HL-60 (cell line): Measurements from ENCODE around the gene UNK.

ENCODE experiments used
- DNase-seq, 2 experiments: peaks; one replicate each; pipeline ENCODE4 v3.0.0-alpha.2; 2010 to 2020; ENCODE audit warnings: low read depth in 1 of 2, low spot score in 1 of 2
- H3K27ac ChIP-seq: fragments of 250-450 bp; sonication (Bioruptor Pico); replicated peaks from 2 replicates; pipeline ENCODE4 v1.5.1; 2020; ENCODE audit warnings: mild to moderate bottlenecking, moderate library complexity
- H3K27me3 ChIP-seq: fragments of 250-450 bp; sonication (Bioruptor Pico); 2 replicates; pipeline ENCODE4 v1.5.1; 2021; ENCODE audit warnings: mild to moderate bottlenecking, moderate library complexity; ENCODE audit not compliant: insufficient read depth, poor library complexity, severe bottlenecking
- H3K4me3 ChIP-seq: replicated peaks from 2 replicates; pipeline ENCODE4 v1.5.1; 2011; ENCODE audit warnings: mild to moderate bottlenecking, control low read depth, low read length; ENCODE audit not compliant: insufficient read depth
- GABPA ChIP-seq: IDR thresholded peaks from 2 replicates; pipeline ENCODE4 v1.6.1; 2012; ENCODE audit warnings: low read depth
- POLR2AphosphoS5 ChIP-seq: IDR thresholded peaks from 2 replicates; pipeline ENCODE4 v1.6.1; 2012; ENCODE audit warnings: low read depth
- SPI1 ChIP-seq: IDR thresholded peaks from 2 replicates; pipeline ENCODE4 v1.6.1; 2012; ENCODE audit warnings: low read depth, mild to moderate bottlenecking, borderline replicate concordance
- TF ChIP-seq, protein P1 (sequence below): IDR thresholded peaks from one replicate; pipeline ENCODE4 v1.5.1; 2011; ENCODE audit warnings: low read length, control low read depth, inconsistent platforms; ENCODE audit not compliant: insufficient read depth
- TF ChIP-seq, protein P2 (sequence below): IDR thresholded peaks from 2 replicates; pipeline ENCODE4 v1.6.1; 2012; ENCODE audit warnings: low read depth; ENCODE audit not compliant: insufficient replicate concordance

UNK gene

DNA sequence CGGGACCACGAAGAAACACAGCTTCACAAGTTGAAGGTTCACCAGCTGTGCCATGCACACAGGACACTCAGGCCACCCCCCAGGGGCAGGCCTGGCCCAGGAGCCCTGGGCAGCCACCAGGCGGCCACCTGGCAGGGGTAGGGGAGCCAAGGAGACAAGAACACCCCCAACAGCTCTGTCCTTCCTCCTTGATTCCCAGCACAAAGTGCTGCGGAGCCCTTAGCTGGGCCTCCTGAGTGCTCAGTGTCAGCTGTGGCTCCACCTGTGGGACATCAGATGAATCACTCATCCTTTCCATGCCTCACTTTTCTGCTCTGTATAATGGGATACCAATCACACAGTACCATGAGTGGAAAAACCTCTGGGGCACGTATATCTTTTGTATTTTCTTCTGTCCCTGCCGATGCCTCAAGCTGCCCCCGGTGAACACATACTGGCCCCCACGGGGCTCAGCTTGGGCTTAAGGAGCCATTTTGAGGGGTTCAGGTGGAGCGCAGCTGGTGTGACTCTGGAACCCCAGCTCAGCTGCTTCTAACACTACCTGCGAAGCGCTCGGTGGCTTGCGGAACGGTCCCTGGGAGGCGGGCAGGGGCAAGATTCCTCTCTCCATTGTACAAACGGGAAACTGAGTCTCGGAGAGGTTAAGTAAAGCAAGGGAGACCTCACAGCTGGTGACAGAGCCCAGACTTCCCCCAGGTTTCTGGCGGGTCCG, 31.6 kb upstream of the UNK start:
- no peaks in the 10 kb centered on the region for H3K27me3 ChIP-seq
- no peak for DNase-seq
- peak overlapping the region; percentile 52 for H3K4me3 ChIP-seq
- no peak overlapping the region for H3K27ac ChIP-seq
- TF ChIP-seq GABPA (no peak), SPI1 (no peak), POLR2AphosphoS5 (no peak)
- TF ChIP-seq, protein P1, sequence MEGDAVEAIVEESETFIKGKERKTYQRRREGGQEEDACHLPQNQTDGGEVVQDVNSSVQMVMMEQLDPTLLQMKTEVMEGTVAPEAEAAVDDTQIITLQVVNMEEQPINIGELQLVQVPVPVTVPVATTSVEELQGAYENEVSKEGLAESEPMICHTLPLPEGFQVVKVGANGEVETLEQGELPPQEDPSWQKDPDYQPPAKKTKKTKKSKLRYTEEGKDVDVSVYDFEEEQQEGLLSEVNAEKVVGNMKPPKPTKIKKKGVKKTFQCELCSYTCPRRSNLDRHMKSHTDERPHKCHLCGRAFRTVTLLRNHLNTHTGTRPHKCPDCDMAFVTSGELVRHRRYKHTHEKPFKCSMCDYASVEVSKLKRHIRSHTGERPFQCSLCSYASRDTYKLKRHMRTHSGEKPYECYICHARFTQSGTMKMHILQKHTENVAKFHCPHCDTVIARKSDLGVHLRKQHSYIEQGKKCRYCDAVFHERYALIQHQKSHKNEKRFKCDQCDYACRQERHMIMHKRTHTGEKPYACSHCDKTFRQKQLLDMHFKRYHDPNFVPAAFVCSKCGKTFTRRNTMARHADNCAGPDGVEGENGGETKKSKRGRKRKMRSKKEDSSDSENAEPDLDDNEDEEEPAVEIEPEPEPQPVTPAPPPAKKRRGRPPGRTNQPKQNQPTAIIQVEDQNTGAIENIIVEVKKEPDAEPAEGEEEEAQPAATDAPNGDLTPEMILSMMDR: no peak
- TF ChIP-seq, protein P2, sequence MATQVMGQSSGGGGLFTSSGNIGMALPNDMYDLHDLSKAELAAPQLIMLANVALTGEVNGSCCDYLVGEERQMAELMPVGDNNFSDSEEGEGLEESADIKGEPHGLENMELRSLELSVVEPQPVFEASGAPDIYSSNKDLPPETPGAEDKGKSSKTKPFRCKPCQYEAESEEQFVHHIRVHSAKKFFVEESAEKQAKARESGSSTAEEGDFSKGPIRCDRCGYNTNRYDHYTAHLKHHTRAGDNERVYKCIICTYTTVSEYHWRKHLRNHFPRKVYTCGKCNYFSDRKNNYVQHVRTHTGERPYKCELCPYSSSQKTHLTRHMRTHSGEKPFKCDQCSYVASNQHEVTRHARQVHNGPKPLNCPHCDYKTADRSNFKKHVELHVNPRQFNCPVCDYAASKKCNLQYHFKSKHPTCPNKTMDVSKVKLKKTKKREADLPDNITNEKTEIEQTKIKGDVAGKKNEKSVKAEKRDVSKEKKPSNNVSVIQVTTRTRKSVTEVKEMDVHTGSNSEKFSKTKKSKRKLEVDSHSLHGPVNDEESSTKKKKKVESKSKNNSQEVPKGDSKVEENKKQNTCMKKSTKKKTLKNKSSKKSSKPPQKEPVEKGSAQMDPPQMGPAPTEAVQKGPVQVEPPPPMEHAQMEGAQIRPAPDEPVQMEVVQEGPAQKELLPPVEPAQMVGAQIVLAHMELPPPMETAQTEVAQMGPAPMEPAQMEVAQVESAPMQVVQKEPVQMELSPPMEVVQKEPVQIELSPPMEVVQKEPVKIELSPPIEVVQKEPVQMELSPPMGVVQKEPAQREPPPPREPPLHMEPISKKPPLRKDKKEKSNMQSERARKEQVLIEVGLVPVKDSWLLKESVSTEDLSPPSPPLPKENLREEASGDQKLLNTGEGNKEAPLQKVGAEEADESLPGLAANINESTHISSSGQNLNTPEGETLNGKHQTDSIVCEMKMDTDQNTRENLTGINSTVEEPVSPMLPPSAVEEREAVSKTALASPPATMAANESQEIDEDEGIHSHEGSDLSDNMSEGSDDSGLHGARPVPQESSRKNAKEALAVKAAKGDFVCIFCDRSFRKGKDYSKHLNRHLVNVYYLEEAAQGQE: no peak

DNA sequence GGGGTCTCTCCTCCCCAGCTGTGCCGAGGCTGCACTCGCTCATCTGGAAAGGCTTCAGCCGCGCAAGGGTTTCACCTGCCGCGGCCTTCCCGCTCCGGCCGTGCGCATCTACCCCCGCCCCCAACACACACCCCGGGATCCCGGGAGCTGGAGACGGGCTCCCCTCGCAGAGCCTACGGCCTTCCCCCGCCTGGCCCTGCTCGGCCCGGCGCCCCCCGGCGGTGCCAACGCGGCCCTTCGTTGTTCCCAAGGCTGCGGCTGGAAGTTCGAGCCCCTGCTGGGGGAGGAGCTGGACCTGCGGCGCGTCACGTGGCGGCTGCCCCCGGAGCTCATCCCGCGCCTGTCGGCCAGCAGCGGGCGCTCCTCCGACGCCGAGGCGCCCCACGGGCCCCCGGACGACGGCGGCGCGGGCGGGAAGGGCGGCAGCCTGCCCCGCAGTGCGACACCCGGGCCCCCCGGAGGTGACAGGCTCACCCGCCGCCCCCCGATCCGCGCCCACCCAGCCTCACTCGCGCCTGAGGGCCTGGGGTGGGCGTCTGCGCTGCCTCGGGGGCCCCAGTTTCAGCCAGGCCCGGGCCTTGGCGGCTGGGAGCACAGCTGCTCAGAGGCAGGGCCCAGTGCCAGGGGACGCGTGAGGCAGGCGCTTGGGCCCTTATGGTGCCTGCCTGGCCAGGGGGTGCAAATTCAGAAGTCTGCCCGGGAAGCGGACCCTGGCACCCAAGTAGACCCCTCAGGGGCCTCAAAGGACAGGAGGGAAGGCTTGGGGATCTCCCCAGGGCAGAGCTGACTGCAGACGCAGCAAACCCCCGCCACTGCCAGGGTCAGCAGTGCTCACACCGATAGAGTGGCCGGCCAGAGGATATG, 30.9 kb upstream of the UNK start:
- TF ChIP-seq POLR2AphosphoS5 (no peak), SPI1 (no peak), GABPA (no peak)
- TF ChIP-seq, protein P2: no peak
- TF ChIP-seq, protein P1: no peak
- no peaks in the 10 kb centered on the region for H3K27me3 ChIP-seq
- peak; percentile 59 to 78 for DNase-seq
- peak overlapping the region; percentile 26; the same call in 1 of the 2 replicates for H3K27ac ChIP-seq
- peak overlapping the region; percentile 52 for H3K4me3 ChIP-seq

- TF ChIP-seq GABPA (no peak), POLR2AphosphoS5 (no peak), SPI1 (no peak)
- TF ChIP-seq, protein P2: no peak
- TF ChIP-seq, protein P1: no peak
- no peaks in the 10 kb centered on the region for H3K27me3 ChIP-seq
- DNase-seq: no peak
- peak overlapping the region; percentile 26; the same call in 1 of the 2 replicates for H3K27ac ChIP-seq
- H3K4me3 ChIP-seq: no peak overlapping the region
Measured at GRCh38 chr17:75754378-75755204, 30.0 kb upstream of the UNK start.
